IPS DF 4.7 (cell line): ENCODE data around the gene COL11A2.
"Not testable (repeated sequence)": the region's sequence is repeated elsewhere in the genome, so short reads cannot be mapped to it uniquely, and the experiment has no call there.

Experiments used
- DNase-seq: peaks from one replicate; pipeline ENCODE4 v3.0.0-alpha.2; 2013; ENCODE audit warnings: low spot score; ENCODE audit errors: extremely low read depth

The COL11A2 gene

DNA sequence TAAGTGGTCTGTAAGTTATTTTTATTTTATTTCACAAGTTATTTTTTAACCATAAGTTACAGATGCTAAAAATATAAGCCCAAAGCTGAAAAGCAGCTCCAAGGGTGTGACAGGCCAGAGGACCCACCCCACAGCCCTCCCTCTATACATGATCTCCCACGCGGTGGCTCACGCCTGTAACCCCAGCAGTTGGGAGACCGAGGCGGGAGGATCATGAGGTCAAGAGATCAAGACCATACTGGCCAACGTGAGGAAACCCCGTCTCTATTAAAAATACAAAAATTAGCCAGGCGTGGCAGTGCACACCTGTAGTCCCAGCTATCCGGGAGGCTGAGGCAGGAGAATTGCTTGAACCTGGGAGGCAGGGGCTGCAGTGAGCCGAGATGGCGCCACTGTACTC lies 32.2 kb downstream of the COL11A2 start:
- DNase-seq = no peak

DNA sequence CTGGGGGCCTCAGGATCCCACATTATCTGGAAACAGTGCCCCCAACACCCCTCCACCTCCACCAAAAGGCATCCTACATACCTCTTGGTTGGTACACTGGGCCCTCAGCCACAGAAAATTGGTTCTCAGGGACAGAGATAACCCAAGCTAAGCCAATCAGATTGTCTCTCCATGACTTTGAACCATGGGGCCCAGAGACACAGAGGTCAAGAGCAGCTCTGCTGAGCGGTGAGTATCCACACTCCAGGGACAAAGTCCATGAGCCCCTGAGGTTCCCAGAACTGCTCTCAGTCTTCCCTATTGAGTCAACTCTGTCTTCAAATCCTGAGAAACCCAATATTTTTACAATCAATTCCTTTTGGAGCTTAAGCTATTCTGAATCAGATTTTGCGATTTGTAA lies 35.3 kb downstream of the COL11A2 start:
- DNase-seq = no peak

DNA sequence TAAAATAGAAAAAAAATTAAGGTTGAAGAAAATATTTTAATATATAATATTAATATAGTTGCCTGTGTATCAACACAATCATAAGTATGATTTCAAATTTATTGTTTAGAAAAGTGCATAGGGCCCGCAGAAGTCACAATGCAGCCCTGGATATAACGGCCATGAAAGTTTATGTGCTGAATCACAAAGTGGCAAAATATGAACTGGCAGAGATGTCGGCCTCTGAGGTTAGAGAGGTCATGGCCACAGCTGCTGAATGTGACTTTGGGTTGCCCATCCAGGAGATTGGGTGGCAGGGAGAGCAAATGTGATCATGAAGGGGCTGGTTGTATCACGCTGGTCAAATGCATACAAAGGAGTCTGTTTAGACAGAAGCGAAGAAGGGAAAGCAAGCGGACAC lies 35.7 kb downstream of the COL11A2 start:
- DNase-seq = no peak

DNA sequence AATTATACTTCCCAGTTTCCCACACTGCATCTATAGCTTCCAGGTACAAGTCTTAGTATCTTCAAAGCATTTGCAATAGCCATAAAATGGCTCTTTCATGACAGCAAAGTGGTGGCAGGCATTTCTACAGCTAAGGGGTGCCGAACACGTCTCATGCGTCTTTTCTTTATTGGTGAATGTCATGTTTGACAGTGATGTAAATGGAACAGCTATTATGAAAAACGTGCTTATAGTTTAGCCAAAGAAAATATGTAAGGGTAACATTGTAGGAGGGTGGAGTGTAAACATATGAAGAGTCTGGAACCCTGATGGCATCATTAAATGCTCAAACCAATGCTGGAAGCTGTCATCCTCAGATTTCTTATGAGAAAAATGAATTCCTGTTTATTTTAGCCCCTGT lies 37.9 kb downstream of the COL11A2 start:
- DNase-seq = no peak

DNA sequence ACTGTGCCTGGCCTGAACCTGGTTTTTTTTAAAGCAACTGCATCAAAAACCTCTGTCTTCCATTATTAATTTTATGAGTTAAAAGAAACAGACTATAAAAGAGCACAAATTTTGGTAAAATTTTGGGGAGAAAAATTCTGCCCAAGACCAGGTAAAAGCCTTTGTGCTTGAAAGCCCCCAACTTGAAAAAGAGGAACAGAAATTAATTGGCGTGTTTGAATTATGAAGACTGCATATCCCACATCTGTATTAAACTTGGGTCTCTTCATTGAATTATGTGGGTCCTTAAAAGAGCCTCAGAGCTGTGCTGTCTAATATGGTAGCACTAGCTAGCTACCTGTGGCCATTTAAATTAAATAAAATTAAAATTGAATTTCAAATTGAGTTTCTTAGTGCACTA lies 41.2 kb downstream of the COL11A2 start:
- no peak for DNase-seq

DNA sequence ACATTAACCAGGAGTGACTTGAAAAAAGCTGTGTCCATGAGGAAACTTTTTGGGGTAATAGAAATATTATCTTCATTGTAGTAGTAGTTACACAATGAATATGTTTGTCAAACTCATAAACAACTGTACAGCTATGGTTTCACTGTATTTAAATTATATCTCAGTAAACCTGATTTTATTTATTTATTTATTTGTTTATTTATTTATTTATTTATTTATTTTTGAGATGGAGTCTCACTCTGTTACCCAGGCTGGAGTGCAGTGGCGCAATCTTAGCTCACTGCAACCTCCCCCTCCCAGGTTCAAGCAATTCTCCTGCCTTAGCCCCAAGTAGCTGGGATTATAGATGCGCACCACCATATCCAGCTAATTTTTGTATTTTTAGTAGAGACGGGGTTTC lies 41.7 kb downstream of the COL11A2 start:
- DNase-seq = not testable (repeated sequence)

DNA sequence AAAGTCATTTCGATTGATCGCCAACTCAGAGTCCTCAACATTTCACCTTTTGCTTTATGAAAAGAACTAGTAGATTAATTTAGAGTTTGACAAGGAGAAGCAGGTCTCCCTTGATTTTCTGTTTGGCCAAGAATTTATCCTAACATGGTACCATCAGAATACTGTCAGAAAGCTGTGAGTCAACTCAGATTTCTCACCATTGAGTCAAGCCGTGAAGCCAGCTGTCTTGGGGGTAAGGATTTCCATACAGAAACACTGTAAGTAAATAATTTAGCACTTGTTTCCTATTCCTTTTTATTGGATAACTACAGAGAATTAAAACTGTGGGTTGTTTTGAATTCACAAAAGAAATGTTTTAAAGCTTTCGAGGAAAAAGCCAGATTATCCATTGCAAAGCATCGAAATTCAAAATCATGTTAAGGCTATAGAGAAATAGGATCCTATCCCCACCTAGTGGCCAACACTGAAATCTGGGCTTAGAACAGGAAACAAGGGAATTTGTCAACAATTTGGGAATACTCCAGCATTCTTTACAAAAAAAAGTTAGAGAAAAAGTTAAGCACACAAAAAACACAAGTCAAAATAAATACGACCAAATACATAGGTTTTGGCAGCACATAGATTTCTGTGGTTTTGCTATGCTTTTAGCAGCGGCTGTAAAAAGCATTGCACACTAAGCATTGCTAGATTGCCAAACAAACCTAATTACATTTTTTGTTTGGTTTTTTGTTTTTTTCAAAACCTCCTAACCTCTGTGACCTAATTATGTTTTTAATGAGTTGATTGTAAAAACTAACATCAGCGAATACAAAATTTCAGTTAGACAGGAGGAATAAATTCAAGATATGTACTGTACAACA lies 44.2 kb downstream of the COL11A2 start:
- no peak for DNase-seq

DNA sequence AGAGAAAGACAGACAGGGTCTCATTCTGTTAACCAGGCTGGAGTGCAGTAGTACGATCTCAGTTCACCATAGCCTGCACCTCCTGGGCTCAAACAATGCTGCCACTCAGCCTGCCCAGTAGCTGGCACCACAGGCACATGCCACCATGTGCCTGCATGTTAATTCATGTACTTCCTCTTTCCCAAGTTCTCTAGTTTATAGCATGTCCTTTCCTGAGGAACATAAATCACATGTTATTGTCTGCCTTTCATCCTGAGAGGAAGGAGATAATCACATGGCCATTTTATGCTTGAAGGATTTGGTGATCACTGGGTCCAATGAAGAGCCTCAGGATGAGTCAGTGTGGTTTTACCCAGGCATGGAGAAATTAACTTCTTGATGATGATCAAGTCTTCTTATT lies 47.9 kb downstream of the COL11A2 start:
- no peak for DNase-seq

DNA sequence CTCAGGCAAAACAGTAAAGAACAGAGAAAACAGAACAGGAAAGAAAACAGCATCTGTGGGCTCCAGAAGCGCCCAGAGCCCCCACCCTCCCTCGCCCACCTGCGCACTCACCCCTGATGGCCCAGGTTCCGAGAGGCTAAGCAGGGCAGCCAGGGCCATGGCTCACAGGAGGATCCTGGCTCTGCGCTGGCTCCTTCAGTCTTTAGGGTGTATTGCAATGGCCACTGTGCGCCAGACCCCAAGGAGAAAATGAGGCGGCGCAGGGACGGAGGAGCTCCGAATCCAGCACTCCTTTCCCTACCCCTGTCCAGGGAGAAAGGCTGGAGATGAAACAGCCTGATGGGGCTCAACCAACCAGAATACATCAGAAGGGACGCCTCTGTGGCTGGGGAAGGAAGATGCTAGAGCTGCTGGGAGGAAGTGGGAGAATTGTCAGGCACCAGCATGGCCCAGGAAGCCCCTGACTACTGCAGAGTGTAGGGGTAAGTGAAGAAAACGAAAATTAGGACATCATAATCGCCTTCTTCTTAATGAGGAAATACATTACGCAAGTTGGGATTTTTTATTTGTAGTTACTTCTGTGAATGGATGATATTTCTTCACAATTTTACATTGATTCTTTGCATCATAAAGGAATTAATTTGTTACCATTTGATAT lies 49.0 kb downstream of the COL11A2 start:
- DNase-seq = no peak

DNA sequence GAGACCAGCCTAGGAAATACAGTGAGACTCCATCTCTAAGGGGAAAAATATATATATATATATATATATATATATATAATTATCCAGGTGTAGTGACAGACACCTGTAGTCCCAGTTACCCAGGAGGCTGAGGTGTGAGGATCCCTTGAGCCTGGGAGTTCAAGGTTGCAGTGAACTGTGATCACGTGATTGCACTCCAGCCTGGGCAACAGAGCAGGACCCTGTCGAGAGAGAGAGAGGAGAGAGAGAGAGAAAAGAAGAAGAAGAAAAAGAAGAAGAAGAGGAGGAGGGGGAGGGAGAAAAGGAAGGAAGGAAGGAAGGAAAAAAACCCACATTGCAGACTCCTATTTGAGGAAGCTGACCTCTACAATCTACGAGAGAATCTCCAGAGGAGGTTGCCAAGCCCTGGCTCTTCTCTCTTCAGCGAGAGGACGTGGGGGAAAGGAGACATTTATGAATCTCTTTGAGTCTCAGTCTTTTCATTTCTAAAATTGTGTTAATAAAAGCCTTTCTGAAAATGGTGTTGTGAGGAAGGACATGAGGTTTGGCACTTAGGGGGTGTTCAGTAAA lies 49.7 kb downstream of the COL11A2 start:
- no peak for DNase-seq

DNA sequence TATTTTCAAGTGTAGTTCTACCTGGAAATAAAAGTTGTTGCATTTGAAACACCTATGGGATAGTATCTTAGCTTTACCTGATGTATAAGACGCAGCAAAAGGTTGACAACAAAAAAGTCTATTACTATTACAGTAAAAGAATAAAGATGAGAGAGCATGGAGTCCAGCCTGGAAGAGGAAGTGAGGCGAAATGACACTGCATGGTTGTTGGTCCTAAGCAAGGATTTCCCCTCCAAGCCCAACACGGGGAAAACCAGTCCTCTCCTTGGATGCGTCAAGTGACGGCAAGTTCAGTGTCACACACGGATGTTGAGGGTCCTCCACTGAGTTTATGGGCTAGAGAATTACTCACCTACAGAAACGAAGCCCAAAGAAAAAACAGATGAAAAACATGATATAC lies 51.7 kb downstream of the COL11A2 start:
- no peak for DNase-seq

DNA sequence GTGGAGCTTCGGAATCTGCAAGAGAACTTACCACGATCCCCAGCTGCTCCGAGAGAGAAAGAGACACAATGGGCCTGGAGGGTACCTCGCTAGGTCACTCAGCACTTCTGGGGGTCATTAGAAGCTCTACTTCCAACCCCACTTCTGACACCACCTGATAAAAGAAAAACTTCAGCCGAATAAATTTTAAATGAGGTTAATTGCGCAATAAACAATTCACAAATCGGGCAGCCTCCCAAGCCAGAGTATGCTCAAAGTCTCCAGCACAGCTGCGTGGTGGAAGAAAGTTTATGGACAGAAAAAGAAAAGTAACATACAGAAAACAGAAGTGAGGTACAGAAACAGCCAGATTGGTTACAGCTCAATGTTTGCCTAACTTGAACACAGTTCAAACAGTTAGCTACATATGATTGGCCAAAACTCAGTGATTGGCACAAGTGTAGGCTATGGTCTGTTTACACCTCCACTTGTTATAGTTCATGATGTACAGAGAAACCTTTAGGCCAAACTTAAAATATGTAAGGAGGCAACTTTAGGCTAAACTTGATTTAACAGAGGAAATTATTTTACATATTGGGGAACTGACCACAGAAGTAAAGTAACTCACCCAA lies 52.6 kb downstream of the COL11A2 start:
- DNase-seq = no peak

DNA sequence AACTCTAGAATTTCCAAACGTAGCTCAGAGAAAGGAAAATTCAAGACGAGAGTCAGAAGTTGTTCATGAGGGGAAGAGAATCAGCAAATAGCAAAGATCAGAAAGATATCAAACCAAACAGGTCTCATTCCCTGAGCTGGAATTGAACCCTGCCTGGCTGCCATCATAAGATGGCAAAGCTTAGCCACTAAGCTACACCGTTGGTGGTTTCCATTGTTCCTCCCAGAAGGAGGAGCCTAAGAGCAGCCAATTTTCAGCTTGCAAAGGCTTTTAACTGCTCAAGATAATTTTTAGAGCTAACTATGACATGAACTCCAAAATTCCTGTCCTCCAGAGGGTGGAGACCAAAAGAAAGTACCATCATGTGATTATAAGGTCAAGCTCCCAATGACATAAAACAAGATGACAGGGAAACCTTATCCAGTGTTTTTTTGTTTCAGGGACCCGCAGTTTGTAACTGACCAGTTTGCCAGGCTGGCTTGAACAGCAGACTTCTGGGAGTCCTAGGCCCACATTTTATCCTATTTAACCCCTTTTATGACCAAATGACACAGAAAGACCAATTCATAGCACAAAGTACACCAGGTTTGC lies 55.9 kb downstream of the COL11A2 start:
- DNase-seq = no peak

DNA sequence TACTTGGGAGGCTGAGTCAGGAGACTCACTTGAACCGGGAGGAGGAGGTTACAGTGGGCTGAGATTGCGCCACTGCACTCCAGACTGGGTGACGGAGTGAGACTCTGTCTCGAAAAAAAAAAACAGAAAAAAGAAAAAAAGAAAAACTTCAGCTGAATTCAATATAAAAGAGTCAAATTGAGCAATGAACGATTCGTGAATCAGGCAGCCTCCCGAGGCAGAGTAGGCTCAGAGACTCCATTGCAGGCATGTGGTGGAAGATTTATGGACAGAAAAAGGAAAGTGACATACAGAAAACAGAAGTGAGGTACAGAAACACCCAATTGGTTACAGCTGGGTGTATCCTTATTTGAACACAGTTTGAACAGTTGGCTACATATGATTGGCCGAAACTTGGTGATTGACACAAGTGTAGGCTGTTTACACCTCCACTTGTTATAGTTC lies 60.2 kb downstream of the COL11A2 start:
- no peak for DNase-seq

DNA sequence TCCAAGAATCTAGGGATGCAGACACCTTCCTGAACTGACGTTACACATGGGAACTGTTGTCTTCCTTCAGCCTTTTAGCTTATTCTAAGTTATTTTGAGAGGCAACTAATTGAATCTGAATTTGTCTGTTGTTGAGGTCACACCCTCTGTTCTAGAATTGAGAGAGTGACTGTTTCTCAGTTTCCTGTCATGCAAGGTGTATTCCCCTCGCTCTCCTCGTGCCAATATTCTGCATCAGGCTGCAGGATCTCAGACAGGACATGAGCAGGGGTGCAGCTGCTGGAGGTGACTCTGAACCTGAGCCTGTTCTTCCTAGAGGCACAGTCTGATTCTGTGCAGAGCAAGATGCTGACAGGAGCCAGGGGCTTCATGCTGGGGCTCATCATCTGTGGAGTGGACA lies 63.9 kb downstream of the COL11A2 start:
- no peak for DNase-seq

DNA sequence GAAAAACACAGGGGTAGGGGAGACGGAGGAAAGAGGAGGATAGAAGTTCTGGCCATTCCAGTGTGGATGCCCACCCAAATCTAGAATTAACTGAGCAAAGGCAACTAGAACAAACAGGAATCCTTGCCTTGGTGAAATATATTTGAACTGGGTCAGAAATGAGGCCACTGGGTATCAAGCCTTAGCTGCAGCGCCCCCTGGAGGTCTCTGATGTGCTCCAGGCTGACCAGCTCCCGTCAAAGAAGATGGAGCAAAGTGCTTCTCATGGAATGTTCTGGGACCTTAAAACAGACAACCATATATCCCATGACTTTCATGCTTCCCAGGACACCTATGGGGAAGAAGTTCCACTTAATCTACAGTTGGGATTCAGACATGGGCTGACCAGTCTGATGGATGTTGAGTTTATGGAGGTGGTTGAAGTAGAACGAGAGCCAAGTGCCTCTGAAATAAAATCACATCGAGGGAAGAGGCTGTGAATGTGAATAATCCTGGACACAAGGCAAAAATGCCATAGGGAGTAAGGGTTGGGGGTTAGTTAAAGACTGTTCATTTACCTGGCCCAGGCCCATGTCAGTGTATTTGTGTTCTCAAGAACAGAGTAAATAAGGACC lies 66.1 kb downstream of the COL11A2 start:
- DNase-seq = no peak

DNA sequence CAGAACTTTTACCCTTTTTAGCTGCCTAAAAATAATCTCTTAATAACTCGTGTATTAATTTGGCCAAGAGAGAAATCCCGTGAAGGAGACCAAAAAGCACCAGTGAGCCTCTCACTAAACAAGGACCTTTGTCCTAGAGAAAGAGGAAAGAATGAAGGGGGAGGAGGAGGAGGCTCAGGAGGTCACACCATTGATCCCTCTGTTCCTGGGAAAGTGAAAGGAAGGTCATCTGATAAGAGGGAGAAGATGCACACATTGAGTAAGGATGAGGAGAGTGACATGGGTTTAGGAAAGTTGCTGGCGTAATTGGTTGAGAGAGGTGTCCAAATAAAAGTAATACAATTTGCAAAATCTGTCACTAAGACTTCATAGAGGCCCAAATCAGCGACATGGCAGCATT lies 67.3 kb downstream of the COL11A2 start:
- DNase-seq = no peak

DNA sequence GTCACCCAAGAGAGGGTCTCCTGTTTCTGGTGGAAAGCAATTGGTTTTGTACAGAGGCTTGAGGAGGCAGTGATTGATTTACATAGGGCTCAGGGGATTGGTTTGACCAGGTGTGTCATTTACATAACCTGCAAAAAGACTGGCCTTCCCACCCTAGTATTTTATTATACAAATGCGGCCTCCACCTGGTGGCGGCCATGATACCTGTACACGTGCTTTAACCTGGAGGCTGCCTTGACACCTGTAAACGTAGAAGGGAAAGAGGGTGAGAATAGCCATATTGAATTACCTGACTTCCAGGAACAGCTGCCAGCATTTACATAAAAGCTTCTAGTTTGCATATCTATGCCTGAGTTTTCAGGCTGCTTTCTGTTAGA lies 67.8 kb downstream of the COL11A2 start:
- no peak for DNase-seq

DNA sequence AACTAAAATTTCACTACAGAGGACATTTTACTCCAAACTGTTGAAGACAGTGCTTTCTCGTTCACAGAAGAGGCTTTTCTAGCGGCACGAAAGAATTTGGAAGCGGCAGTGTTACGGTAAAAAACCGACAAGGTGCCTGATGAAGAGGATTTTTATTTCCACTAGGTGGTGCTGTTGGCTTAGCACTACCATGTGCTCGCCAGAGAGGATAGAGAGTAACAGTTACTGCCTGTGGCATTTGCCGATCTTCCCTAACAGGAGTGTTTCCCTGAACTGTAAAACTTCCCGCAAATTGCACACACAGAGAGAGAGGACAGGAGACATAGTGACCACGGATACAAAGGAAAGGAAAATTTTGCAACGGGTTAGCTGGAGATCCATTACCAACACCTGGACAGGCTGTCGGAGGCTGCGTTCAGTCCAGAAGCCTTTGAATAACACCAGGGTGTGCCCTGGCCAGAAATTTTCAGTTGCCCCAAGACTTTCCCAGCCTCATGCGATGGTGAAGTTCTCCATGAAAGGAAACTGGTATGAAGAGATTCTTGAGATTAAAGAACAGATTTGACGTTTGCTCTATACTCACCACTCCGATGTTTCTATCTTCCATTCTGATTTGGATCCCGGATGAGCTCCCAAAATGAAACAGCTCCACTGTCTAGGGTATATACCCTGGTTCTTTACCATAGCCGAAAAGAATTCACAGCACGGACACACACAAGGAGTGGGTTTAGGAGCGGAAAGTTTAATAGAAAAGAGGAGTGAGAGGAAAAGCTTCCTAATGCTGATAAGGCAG lies 68.3 kb downstream of the COL11A2 start:
- DNase-seq = no peak

DNA sequence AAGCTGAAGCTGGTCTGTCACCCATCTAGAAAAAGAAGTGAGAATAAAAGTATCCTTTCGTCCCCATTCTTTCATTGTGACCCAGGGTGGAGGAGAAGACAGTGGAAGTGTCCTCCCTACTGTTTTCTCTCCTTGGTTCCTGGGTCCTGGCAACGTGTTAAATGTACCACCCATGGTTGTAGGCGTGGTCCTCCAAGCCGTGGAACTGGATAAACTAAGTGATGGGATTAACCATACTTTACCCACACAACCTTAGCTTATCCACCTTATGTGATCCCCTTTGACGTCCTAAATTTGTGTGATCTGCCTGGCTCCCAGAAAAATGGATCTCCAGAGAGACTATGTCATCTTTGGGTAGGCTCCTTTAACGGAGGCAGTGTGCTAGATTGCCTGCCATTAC lies 69.1 kb downstream of the COL11A2 start:
- no peak for DNase-seq

DNA sequence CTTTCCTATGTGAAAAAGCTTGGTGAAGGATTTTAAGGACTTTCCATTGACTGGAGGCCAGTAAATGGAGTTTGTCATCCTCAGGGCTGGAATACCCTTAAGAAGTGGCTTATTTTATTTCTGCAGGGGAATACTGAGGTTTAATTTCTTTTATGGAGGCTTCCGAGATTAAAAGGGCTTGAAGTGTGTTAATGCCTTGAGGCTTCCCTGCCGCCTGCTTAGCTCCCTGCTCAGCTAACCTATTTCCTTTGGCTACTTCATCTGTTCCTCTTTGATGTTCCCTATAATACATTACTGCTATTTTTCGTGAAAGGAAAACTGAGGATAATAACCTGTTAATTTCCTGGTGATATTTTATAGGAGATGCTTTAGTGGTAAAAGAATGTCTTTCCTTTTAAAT lies 72.3 kb downstream of the COL11A2 start:
- DNase-seq = no peak
